ENCODE results near the gene SUGCT. TPM values are rescaled to one million over a fixed set of nuclear protein-coding genes. Genes with fewer than 3 reads are reported as not detected.

Gene SUGCT
- total RNA-seq, 1 experiment from 2014 or later = 4.6 TPM

DNA sequence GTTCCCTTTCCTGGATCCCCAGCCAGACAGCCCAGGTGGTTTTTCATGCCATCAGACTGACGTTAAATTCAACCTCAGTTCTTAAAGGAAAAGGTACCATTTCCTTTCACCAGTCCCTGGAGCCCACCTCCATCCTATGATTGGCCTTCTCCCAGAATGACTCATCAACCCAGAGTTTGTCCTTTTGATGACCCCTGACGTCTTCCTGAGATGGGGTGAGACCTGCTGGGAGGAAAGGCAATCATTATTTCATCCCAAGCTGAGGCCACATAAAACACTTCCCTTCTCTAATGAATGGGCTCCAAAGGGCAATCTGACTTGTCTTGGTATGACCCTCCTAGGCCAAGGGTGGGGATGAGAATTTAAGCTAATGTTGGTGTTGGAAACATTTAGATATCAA, 750.7 kb downstream of the SUGCT start:
- ATAC-seq (no peak), DNase-seq (ENCODE audit: low spot score) (no peak)
- ChIA-PET POLR2A (no interaction called here), CTCF (no interaction called here)
- TF ChIP-seq, protein P1, sequence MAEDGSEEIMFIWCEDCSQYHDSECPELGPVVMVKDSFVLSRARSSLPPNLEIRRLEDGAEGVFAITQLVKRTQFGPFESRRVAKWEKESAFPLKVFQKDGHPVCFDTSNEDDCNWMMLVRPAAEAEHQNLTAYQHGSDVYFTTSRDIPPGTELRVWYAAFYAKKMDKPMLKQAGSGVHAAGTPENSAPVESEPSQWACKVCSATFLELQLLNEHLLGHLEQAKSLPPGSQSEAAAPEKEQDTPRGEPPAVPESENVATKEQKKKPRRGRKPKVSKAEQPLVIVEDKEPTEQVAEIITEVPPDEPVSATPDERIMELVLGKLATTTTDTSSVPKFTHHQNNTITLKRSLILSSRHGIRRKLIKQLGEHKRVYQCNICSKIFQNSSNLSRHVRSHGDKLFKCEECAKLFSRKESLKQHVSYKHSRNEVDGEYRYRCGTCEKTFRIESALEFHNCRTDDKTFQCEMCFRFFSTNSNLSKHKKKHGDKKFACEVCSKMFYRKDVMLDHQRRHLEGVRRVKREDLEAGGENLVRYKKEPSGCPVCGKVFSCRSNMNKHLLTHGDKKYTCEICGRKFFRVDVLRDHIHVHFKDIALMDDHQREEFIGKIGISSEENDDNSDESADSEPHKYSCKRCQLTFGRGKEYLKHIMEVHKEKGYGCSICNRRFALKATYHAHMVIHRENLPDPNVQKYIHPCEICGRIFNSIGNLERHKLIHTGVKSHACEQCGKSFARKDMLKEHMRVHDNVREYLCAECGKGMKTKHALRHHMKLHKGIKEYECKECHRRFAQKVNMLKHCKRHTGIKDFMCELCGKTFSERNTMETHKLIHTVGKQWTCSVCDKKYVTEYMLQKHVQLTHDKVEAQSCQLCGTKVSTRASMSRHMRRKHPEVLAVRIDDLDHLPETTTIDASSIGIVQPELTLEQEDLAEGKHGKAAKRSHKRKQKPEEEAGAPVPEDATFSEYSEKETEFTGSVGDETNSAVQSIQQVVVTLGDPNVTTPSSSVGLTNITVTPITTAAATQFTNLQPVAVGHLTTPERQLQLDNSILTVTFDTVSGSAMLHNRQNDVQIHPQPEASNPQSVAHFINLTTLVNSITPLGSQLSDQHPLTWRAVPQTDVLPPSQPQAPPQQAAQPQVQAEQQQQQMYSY (CRISPR knock-in tag; IDR thresholded peaks at IDR 0.05) = no peak
- Mint-ChIP-seq H3K27ac (no peak overlapping the region), H3K9me3 (peaks cover 9% of the 10 kb centered on the region), H3K36me3 (peaks cover 2% of the 10 kb centered on the region), H3K4me3 (no peak overlapping the region), H3K27me3 (ENCODE audit: low read depth) (no peaks in the 10 kb centered on the region), H3K4me1 (peaks cover 8% of the 10 kb centered on the region; the same call in 1 of the 2 replicates)

DNA sequence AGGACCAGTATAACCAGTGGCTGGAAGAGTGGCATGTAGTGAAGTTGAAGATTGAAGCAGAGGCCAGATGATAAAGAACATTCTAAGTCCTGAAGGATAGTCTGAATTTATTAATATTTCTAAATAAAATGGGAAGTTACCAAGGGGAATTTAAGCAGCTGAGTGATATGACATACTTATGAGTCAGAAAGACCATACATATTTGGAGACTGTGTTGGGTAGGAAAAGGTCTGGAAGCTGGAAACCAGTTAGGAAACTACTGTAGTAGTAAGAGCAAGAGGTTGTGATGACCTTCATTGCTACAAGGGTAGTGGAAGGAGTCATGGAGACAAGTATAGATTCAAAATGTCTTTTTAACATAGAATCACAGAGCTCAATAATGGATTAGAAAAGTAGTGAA, 752.3 kb downstream of the SUGCT start:
- Mint-ChIP-seq H3K9me3 (peaks cover 21% of the 10 kb centered on the region), H3K27ac (no peak overlapping the region), H3K27me3 (ENCODE audit: low read depth) (no peaks in the 10 kb centered on the region), H3K4me1 (peaks cover 8% of the 10 kb centered on the region; the same call in 1 of the 2 replicates), H3K36me3 (peaks cover 11% of the 10 kb centered on the region), H3K4me3 (no peak overlapping the region)
- CTCF ChIA-PET = no interaction called here
- POLR2A ChIA-PET = no interaction called here
- DNase-seq (ENCODE audit: low spot score) (no peak), ATAC-seq (no peak)
- TF ChIP-seq, protein P2, sequence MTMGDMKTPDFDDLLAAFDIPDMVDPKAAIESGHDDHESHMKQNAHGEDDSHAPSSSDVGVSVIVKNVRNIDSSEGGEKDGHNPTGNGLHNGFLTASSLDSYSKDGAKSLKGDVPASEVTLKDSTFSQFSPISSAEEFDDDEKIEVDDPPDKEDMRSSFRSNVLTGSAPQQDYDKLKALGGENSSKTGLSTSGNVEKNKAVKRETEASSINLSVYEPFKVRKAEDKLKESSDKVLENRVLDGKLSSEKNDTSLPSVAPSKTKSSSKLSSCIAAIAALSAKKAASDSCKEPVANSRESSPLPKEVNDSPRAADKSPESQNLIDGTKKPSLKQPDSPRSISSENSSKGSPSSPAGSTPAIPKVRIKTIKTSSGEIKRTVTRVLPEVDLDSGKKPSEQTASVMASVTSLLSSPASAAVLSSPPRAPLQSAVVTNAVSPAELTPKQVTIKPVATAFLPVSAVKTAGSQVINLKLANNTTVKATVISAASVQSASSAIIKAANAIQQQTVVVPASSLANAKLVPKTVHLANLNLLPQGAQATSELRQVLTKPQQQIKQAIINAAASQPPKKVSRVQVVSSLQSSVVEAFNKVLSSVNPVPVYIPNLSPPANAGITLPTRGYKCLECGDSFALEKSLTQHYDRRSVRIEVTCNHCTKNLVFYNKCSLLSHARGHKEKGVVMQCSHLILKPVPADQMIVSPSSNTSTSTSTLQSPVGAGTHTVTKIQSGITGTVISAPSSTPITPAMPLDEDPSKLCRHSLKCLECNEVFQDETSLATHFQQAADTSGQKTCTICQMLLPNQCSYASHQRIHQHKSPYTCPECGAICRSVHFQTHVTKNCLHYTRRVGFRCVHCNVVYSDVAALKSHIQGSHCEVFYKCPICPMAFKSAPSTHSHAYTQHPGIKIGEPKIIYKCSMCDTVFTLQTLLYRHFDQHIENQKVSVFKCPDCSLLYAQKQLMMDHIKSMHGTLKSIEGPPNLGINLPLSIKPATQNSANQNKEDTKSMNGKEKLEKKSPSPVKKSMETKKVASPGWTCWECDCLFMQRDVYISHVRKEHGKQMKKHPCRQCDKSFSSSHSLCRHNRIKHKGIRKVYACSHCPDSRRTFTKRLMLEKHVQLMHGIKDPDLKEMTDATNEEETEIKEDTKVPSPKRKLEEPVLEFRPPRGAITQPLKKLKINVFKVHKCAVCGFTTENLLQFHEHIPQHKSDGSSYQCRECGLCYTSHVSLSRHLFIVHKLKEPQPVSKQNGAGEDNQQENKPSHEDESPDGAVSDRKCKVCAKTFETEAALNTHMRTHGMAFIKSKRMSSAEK (CRISPR knock-in tag; IDR thresholded peaks at IDR 0.05; ENCODE audit: borderline replicate concordance) = no peak
- TF ChIP-seq SOX15 (CRISPR knock-in tag; IDR thresholded peaks at IDR 0.05) (no peak), FOXP1 (CRISPR knock-in tag; IDR thresholded peaks at IDR 0.05; ENCODE audit: borderline replicate concordance) (no peak), ZNF671 (CRISPR knock-in tag; IDR thresholded peaks at IDR 0.05) (no peak), EMX1 (CRISPR knock-in tag; IDR thresholded peaks at IDR 0.05) (no peak), NFATC4 (CRISPR knock-in tag; IDR thresholded peaks at IDR 0.05) (no peak), GRHL2 (CRISPR knock-in tag; IDR thresholded peaks at IDR 0.05; ENCODE audit: insufficient replicate concordance, severe bottlenecking) (no peak), OVOL2 (CRISPR knock-in tag; IDR thresholded peaks at IDR 0.05; ENCODE audit: borderline replicate concordance) (no peak), ZNF416 (CRISPR knock-in tag; IDR thresholded peaks at IDR 0.05) (no peak), CBFB (CRISPR knock-in tag; IDR thresholded peaks at IDR 0.05; ENCODE audit: low read depth) (no peak), NR2C2 (CRISPR knock-in tag; IDR thresholded peaks at IDR 0.05) (no peak), ZNF121 (CRISPR knock-in tag; IDR thresholded peaks at IDR 0.05) (no peak), TP53 (CRISPR knock-in tag; IDR thresholded peaks at IDR 0.05) (no peak)
- TF ChIP-seq, protein P3, sequence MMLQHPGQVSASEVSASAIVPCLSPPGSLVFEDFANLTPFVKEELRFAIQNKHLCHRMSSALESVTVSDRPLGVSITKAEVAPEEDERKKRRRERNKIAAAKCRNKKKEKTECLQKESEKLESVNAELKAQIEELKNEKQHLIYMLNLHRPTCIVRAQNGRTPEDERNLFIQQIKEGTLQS (CRISPR knock-in tag; conservative IDR thresholded peaks at IDR 0.05) = no peak
- TF ChIP-seq, protein P1 (CRISPR knock-in tag; IDR thresholded peaks at IDR 0.05) = no peak
- TF ChIP-seq, protein P4, sequence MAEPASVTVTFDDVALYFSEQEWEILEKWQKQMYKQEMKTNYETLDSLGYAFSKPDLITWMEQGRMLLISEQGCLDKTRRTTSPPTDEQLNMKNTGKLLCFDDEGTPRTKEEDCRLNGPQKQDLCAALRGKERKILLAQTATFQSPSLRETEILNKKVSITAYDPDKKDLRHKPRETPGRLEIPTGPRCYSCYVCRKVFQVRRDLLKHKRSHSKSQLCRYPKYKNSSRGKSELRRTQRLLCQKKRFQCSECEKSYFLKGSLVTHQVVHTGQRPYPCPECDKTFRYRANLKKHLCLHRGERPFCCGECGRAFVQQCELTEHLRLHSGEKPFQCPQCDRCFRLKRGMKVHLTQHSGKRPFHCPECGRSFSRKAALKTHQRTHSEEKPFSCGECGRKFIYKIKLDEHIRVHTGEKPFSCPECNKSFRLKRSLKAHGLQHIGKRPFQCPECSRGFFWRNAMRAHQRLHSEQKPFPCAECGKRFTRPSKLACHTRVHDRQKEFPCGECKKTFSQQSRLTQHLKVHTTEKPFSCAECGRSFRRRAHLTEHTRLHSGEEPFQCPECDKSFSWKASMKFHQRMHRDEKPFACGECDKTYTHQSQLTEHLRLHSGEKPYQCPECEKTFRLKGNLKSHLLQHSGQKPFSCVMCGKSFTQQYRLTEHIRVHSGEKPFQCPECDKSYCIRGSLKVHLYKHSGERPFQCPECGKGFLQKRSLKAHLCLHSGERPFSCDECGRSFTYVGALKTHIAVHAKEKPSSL (CRISPR knock-in tag; conservative IDR thresholded peaks at IDR 0.05) = no peak
- TF ChIP-seq, protein P5, sequence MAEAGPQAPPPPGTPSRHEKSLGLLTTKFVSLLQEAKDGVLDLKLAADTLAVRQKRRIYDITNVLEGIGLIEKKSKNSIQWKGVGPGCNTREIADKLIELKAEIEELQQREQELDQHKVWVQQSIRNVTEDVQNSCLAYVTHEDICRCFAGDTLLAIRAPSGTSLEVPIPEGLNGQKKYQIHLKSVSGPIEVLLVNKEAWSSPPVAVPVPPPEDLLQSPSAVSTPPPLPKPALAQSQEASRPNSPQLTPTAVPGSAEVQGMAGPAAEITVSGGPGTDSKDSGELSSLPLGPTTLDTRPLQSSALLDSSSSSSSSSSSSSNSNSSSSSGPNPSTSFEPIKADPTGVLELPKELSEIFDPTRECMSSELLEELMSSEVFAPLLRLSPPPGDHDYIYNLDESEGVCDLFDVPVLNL (CRISPR knock-in tag; IDR thresholded peaks at IDR 0.05; ENCODE audit: borderline replicate concordance, low read depth) = no peak
- TF ChIP-seq, protein P6, sequence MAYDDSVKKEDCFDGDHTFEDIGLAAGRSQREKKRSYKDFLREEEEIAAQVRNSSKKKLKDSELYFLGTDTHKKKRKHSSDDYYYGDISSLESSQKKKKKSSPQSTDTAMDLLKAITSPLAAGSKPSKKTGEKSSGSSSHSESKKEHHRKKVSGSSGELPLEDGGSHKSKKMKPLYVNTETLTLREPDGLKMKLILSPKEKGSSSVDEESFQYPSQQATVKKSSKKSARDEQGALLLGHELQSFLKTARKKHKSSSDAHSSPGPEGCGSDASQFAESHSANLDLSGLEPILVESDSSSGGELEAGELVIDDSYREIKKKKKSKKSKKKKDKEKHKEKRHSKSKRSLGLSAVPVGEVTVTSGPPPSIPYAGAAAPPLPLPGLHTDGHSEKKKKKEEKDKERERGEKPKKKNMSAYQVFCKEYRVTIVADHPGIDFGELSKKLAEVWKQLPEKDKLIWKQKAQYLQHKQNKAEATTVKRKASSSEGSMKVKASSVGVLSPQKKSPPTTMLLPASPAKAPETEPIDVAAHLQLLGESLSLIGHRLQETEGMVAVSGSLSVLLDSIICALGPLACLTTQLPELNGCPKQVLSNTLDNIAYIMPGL (CRISPR knock-in tag; IDR thresholded peaks at IDR 0.05) = no peak
